H9 (cell line): ENCODE results near the gene MS4A10. TPM values are rescaled to one million over a fixed set of nuclear protein-coding genes. Genes with fewer than 3 reads are reported as not detected.

Experiments
- DNase-seq: peaks from one replicate; pipeline ENCODE4 v3.0.0-alpha.2; 2017
- H2AFZ ChIP-seq: one replicate; pipeline ENCODE4 v1.6.1; 2013; ENCODE audit warnings: mild to moderate bottlenecking, low read length, control low read depth, moderate library complexity
- H2AK5ac ChIP-seq: 2 replicates; pipeline ENCODE4 v1.6.1; 2013; ENCODE audit warnings: low read length, control low read depth, mixed read lengths; ENCODE audit not compliant: insufficient read length
- H2BK120ac ChIP-seq: one replicate; pipeline ENCODE4 v1.6.1; 2013; ENCODE audit warnings: low read depth, mild to moderate bottlenecking, low read length, control low read depth, inconsistent platforms; ENCODE audit not compliant: poor library complexity, severe bottlenecking
- H2BK12ac ChIP-seq: 2 replicates; pipeline ENCODE4 v1.6.1; 2013; ENCODE audit warnings: low read length, control low read depth, mixed read lengths, low read depth; ENCODE audit not compliant: insufficient read length
- H2BK15ac ChIP-seq: 2 replicates; pipeline ENCODE4 v1.6.1; 2013; ENCODE audit warnings: low read depth, low read length, control low read depth
- H2BK20ac ChIP-seq: one replicate; pipeline ENCODE4 v1.6.1; 2013; ENCODE audit warnings: low read depth, mild to moderate bottlenecking, low read length, control low read depth, inconsistent platforms; ENCODE audit not compliant: poor library complexity, severe bottlenecking
- H2BK5ac ChIP-seq: 2 replicates; pipeline ENCODE4 v1.6.1; 2013; ENCODE audit warnings: low read length, control low read depth, mixed read lengths; ENCODE audit not compliant: insufficient read length
- H3K14ac ChIP-seq: 2 replicates; pipeline ENCODE4 v1.6.1; 2013; ENCODE audit warnings: low read length, control low read depth; ENCODE audit not compliant: insufficient read depth
- H3K18ac ChIP-seq: 2 replicates; pipeline ENCODE4 v1.6.1; 2013; ENCODE audit warnings: low read depth, mild to moderate bottlenecking, mixed read lengths, low read length, control low read depth; ENCODE audit not compliant: insufficient read length
- H3K23ac ChIP-seq: 2 replicates; pipeline ENCODE4 v1.6.1; 2013; ENCODE audit warnings: low read length, control low read depth, mixed read lengths, low read depth; ENCODE audit not compliant: insufficient read length
- H3K23me2 ChIP-seq: 2 replicates; pipeline ENCODE4 v1.6.1; 2013; ENCODE audit warnings: low read depth, mild to moderate bottlenecking, mixed read lengths, low read length, control low read depth; ENCODE audit not compliant: insufficient read length, poor library complexity, severe bottlenecking
- H3K27ac ChIP-seq: 2 replicates; pipeline ENCODE4 v1.5.1; 2013; ENCODE audit warnings: low read length, control low read depth, mixed read lengths, low read depth; ENCODE audit not compliant: insufficient read length
- H3K27me3 ChIP-seq: 2 replicates; pipeline ENCODE4 v1.6.1; 2013; ENCODE audit warnings: low read length, control low read depth, inconsistent platforms; ENCODE audit not compliant: insufficient read depth
- H3K4ac ChIP-seq: 2 replicates; pipeline ENCODE4 v1.6.1; 2013; ENCODE audit warnings: low read depth, mild to moderate bottlenecking, control low read depth, inconsistent platforms, low read length, moderate library complexity
- H3K4me1 ChIP-seq: 2 replicates; pipeline ENCODE4 v1.6.1; 2013; ENCODE audit warnings: low read length, control low read depth, inconsistent platforms; ENCODE audit not compliant: insufficient read depth
- H3K4me2 ChIP-seq: 2 replicates; pipeline ENCODE4 v1.6.1; 2013; ENCODE audit warnings: low read length, control low read depth, mixed read lengths; ENCODE audit not compliant: insufficient read length, insufficient read depth
- H3K56ac ChIP-seq: 2 replicates; pipeline ENCODE4 v1.6.1; 2013; ENCODE audit warnings: low read depth, mild to moderate bottlenecking, mixed read lengths, low read length, control low read depth; ENCODE audit not compliant: insufficient read length
- H3K79me1 ChIP-seq: 2 replicates; pipeline ENCODE4 v1.6.1; 2013; ENCODE audit warnings: low read depth, mild to moderate bottlenecking, moderate library complexity, low read length, control low read depth, inconsistent platforms; ENCODE audit not compliant: insufficient read depth, poor library complexity, severe bottlenecking
- H3K79me2 ChIP-seq: 2 replicates; pipeline ENCODE4 v1.6.1; 2013; ENCODE audit warnings: low read length, control low read depth, inconsistent platforms; ENCODE audit not compliant: insufficient read depth
- H3K9ac ChIP-seq: 2 replicates; pipeline ENCODE4 v1.6.1; 2013; ENCODE audit warnings: low read length, control low read depth, mixed read lengths; ENCODE audit not compliant: insufficient read length; ENCODE audit errors: extremely low read depth
- H3K9me3 ChIP-seq: one replicate; pipeline ENCODE4 v1.6.1; 2013; ENCODE audit warnings: low read depth, low read length, inconsistent platforms; ENCODE audit not compliant: control insufficient read depth
- H3T11ph ChIP-seq: one replicate; pipeline ENCODE4 v1.6.1; 2013; ENCODE audit warnings: mild to moderate bottlenecking, low read length, control low read depth, inconsistent platforms
- H4K20me1 ChIP-seq: one replicate; pipeline ENCODE4 v1.6.1; 2013; ENCODE audit not compliant: control insufficient read depth, insufficient read length, insufficient read depth
- H4K5ac ChIP-seq: 2 replicates; pipeline ENCODE4 v1.6.1; 2013; ENCODE audit warnings: low read depth, mild to moderate bottlenecking, mixed read lengths, low read length, control low read depth; ENCODE audit not compliant: insufficient read length
- H4K8ac ChIP-seq: replicated peaks from 2 replicates; pipeline ENCODE4 v1.6.1; 2013; ENCODE audit warnings: low read length, control low read depth, mixed read lengths, low read depth; ENCODE audit not compliant: insufficient read length
- H4K91ac ChIP-seq: 2 replicates; pipeline ENCODE4 v1.6.1; 2013; ENCODE audit warnings: low read depth, mild to moderate bottlenecking, moderate library complexity, mixed read lengths, low read length, control low read depth; ENCODE audit not compliant: insufficient read length
- H3K27ac Mint-ChIP-seq, 3 experiments: 2 replicates in 2 of 3; 3 replicates in 1 of 3; pipeline ENCODE4 v1.8.0; 2020 to 2021; ENCODE audit warnings: mixed read lengths in 3 of 3, mild to moderate bottlenecking in 1 of 3, moderate library complexity in 1 of 3
- H3K27me3 Mint-ChIP-seq: 2 replicates; pipeline ENCODE4 v1.8.0; 2021; ENCODE audit warnings: low read depth, mild to moderate bottlenecking, moderate library complexity, mixed read lengths
- H3K36me3 Mint-ChIP-seq, 3 experiments: 2 replicates in 2 of 3; 3 replicates in 1 of 3; pipeline ENCODE4 v1.8.0; 2020 to 2021; ENCODE audit warnings: low read depth in 3 of 3, mixed read lengths in 3 of 3; ENCODE audit not compliant: insufficient read depth in 1 of 3
- H3K4me1 Mint-ChIP-seq, 2 experiments: 2 replicates each; pipeline ENCODE4 v1.8.0; 2020; ENCODE audit warnings: mixed read lengths in 2 of 2
- H3K4me3 Mint-ChIP-seq, 2 experiments: 2 replicates in 1 of 2; 3 replicates in 1 of 2; pipeline ENCODE4 v1.8.0; 2020 to 2021; ENCODE audit warnings: mild to moderate bottlenecking in 2 of 2, mixed read lengths in 2 of 2, moderate library complexity in 1 of 2
- H3K9me3 Mint-ChIP-seq, 2 experiments: 2 replicates in 1 of 2; 3 replicates in 1 of 2; pipeline ENCODE4 v1.8.0; 2020; ENCODE audit warnings: mild to moderate bottlenecking in 2 of 2, mixed read lengths in 2 of 2, moderate library complexity in 1 of 2
- WGBS: extraction: QIAGEN DNeasy Blood & Tissue Kit; methylation state at CpG from one replicate; pipeline ENCODE4 v1.1.7; 2013; ENCODE audit warnings: missing lambda C conversion rate, low lambda C conversion rate, mixed read lengths; ENCODE audit not compliant: insufficient read length; ENCODE audit errors: extremely low coverage; 5-methylcytosine and 5-hydroxymethylcytosine counted together
- total RNA-seq: library from RNA; stranded (reverse); gene quantifications from 2 replicates; pipeline ENCODE4 v1.2.1, GENCODE V29; 2021
- TF ChIP-seq, protein P1 (sequence below): fragments of 200-600 bp; sonication (generic); conservative IDR thresholded peaks from 3 replicates; pipeline ENCODE4 v1.8.0; 2021; ENCODE audit warnings: antibody characterized with exemption, mild to moderate bottlenecking

Gene MS4A10
- total RNA-seq, 1 experiment from 2014 or later, result not detected

- H3K18ac ChIP-seq, result no peak overlapping the region
- H2AK5ac ChIP-seq, result no peak overlapping the region
- H3K9me3 Mint-ChIP-seq, result peaks cover 1% of the 10 kb centered on the region in 2 experiments; a peak in 3 of 5 replicates
- no peaks in the 10 kb centered on the region for H3K4me1 ChIP-seq
- H3K4ac ChIP-seq, result no peak overlapping the region
- no peak overlapping the region for H2AFZ ChIP-seq
- peaks cover 9 to 13% of the 10 kb centered on the region in 2 experiments for H3K4me1 Mint-ChIP-seq
- no peak overlapping the region; a peak in 1 of 7 replicates for H3K27ac Mint-ChIP-seq
- H3K9ac ChIP-seq, result no peak overlapping the region
- no peaks in the 10 kb centered on the region for H3K23me2 ChIP-seq
- H2BK120ac ChIP-seq, result no peak overlapping the region
- TF ChIP-seq, protein P1, sequence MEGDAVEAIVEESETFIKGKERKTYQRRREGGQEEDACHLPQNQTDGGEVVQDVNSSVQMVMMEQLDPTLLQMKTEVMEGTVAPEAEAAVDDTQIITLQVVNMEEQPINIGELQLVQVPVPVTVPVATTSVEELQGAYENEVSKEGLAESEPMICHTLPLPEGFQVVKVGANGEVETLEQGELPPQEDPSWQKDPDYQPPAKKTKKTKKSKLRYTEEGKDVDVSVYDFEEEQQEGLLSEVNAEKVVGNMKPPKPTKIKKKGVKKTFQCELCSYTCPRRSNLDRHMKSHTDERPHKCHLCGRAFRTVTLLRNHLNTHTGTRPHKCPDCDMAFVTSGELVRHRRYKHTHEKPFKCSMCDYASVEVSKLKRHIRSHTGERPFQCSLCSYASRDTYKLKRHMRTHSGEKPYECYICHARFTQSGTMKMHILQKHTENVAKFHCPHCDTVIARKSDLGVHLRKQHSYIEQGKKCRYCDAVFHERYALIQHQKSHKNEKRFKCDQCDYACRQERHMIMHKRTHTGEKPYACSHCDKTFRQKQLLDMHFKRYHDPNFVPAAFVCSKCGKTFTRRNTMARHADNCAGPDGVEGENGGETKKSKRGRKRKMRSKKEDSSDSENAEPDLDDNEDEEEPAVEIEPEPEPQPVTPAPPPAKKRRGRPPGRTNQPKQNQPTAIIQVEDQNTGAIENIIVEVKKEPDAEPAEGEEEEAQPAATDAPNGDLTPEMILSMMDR, result no peak
- H3K4me2 ChIP-seq, result no peak overlapping the region
- no CpG with 5 or more reads among the region's 16 CpGs for WGBS
- DNase-seq, result no peak
- H4K20me1 ChIP-seq, result no peaks in the 10 kb centered on the region
- H3K27ac ChIP-seq, result no peak overlapping the region
- H3K9me3 ChIP-seq, result no peaks in the 10 kb centered on the region
- no peak overlapping the region for H2BK15ac ChIP-seq
- no peaks in the 10 kb centered on the region for H3K79me1 ChIP-seq
- H3K4me3 Mint-ChIP-seq, result no peak overlapping the region
- no peak overlapping the region for H3K23ac ChIP-seq
- H3K56ac ChIP-seq, result no peak overlapping the region
- no peak overlapping the region for H4K8ac ChIP-seq
- H3T11ph ChIP-seq, result no peak overlapping the region
- no peak overlapping the region for H2BK5ac ChIP-seq
- no peak overlapping the region for H2BK12ac ChIP-seq
- H2BK20ac ChIP-seq, result no peak overlapping the region
- H4K91ac ChIP-seq, result no peak overlapping the region
- H3K36me3 Mint-ChIP-seq, result peaks cover 0 to 5% (median 0%) of the 10 kb centered on the region in 3 experiments; a peak in 1 of 7 replicates
- no peak overlapping the region for H3K14ac ChIP-seq
- H4K5ac ChIP-seq, result no peak overlapping the region
- H3K27me3 ChIP-seq, result no peaks in the 10 kb centered on the region
- H3K79me2 ChIP-seq, result no peaks in the 10 kb centered on the region
- H3K27me3 Mint-ChIP-seq, result peaks cover 30% of the 10 kb centered on the region
Measured at GRCh38 chr11:60771879-60772525, 13.1 kb upstream of the MS4A10 start.
